SU-DHL-6 (cell line): ENCODE measurements around the gene WARS2.

ENCODE experiments used
- H2AFZ ChIP-seq: fragments of 200-600 bp; sonication (generic); 2 replicates; pipeline ENCODE4 v1.6.1; 2014; ENCODE audit warnings: low read depth, mild to moderate bottlenecking, moderate library complexity, mixed read lengths, antibody characterized with exemption, low read length; ENCODE audit not compliant: severe bottlenecking
- H3F3A ChIP-seq: fragments of 200-600 bp; shearing (Covaris generic); 2 replicates; pipeline ENCODE4 v1.6.0; 2016; ENCODE audit warnings: antibody characterized with exemption, mild to moderate bottlenecking; ENCODE audit not compliant: insufficient read depth
- H3K27ac ChIP-seq: fragments of 200-600 bp; sonication (generic); 2 replicates; pipeline ENCODE4 v1.5.1; 2016; ENCODE audit warnings: low read depth, mild to moderate bottlenecking, low read length, moderate library complexity, mixed read lengths
- H3K27me3 ChIP-seq: fragments of 200-600 bp; sonication (generic), shearing (Covaris generic); 2 replicates; pipeline ENCODE4 v1.6.0; 2014; ENCODE audit warnings: mild to moderate bottlenecking, low read length
- H3K36me3 ChIP-seq: fragments of 200-600 bp; sonication (generic); 2 replicates; pipeline ENCODE4 v1.6.1; 2014; ENCODE audit warnings: mild to moderate bottlenecking, low read length, mixed read lengths
- H3K4me2 ChIP-seq: fragments of 300-600, 200-600 bp; shearing (Covaris generic), sonication (generic); 2 replicates; pipeline ENCODE4 v1.6.0; 2014; ENCODE audit warnings: low read length, low read depth, mild to moderate bottlenecking; ENCODE audit not compliant: poor library complexity, severe bottlenecking
- H3K4me3 ChIP-seq: fragments of 200-600 bp; sonication (generic); 2 replicates; pipeline ENCODE4 v1.5.1; 2014; ENCODE audit warnings: antibody characterized with exemption, low read length, mild to moderate bottlenecking, mixed read lengths; ENCODE audit not compliant: insufficient read depth, poor library complexity, severe bottlenecking
- H3K79me2 ChIP-seq: fragments of 200-600 bp; sonication (generic); 2 replicates; pipeline ENCODE4 v1.6.1; 2014; ENCODE audit warnings: mild to moderate bottlenecking, low read length, moderate library complexity; ENCODE audit not compliant: insufficient read depth
- H3K9ac ChIP-seq: fragments of 200-600 bp; sonication (generic); 2 replicates; pipeline ENCODE4 v1.7.0; 2014; ENCODE audit warnings: mild to moderate bottlenecking, low read length
- H3K9me2 ChIP-seq: fragments of 200-600 bp; sonication (generic); replicated peaks from 2 replicates; pipeline ENCODE4 v1.6.1; 2014; ENCODE audit warnings: low read length; ENCODE audit not compliant: insufficient read depth
- H3K9me3 ChIP-seq: fragments of 200-600 bp; sonication (generic); 2 replicates; pipeline ENCODE4 v1.6.1; 2014; ENCODE audit warnings: low read length, mixed read lengths; ENCODE audit not compliant: insufficient read depth
- H4K20me1 ChIP-seq: fragments of 200-600 bp; sonication (generic); 2 replicates; pipeline ENCODE4 v1.6.1; 2014; ENCODE audit warnings: low read depth, mild to moderate bottlenecking, antibody characterized with exemption, low read length, moderate library complexity, mixed read lengths
- EZH2phosphoT487 ChIP-seq: fragments of 200-600 bp; sonication (generic), shearing (Covaris generic); conservative IDR thresholded peaks from 2 replicates; pipeline ENCODE4 v1.6.1; 2018; ENCODE audit warnings: mild to moderate bottlenecking, antibody characterized with exemption, low read length, moderate library complexity, mixed read lengths
- TF ChIP-seq, protein P1 (sequence below): fragments of 200-600 bp; sonication (generic); IDR thresholded peaks from one replicate; pipeline ENCODE4 v1.5.1; 2017; ENCODE audit warnings: antibody characterized with exemption, mild to moderate bottlenecking, low read length, moderate library complexity; ENCODE audit not compliant: insufficient read depth, poor library complexity, severe bottlenecking

Gene WARS2

DNA sequence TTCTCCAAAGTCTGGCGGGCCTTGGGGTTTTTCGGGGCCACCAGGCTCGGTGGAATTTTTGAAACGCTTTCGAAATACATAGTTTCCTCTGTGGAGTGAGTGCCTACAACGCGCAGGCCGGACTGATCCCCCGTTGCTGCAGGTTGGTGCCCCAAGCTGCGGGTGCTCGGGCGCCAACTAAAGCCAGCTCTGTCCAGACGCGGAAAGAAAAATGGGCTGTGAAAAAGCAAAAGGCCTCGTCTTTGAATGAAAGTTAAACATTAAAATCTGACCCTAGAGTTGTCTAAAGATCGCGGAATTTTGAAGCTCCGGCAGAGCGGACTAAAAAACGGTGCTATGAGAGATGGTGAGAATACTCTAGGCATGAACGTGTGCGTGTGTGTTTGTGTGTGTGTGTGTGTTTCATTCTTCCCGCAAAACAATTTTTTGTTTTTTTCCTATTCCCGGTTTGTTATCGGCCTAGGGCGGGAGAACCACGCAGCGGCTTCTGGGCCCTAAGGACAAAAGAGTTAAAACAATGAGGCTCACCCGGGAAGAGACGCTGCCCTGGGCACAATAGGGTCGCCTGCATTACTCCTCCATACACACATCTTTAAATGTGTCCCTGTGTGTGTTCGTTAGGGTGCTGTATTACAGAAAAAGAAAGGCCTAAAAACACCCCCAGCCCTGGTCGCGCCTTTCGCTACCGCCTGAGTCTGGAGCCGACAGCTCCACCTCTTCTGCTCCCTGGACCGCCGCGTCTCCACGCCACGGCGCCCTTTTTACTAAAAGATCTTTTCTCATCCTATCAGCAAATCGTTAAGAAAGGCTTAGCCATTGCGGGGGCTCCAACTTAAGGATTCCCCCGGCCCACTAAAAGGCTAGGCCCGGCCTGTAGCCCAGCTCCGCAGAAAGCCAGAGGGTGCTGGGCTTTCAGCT is 155.5 kb downstream of the WARS2 start:
- Histone ChIP-seq H3K4me2 (no peak overlapping the region), H3K27me3 (no peaks in the 10 kb centered on the region), H3K4me3 (no peak overlapping the region), H3K79me2 (no peaks in the 10 kb centered on the region), H3K36me3 (no peaks in the 10 kb centered on the region), H3K9ac (no peak overlapping the region), H3F3A (no peaks in the 10 kb centered on the region), H4K20me1 (no peaks in the 10 kb centered on the region), H2AFZ (no peak overlapping the region), H3K9me2 (no peaks in the 10 kb centered on the region), H3K27ac (no peak overlapping the region), H3K9me3 (no peaks in the 10 kb centered on the region)
- TF ChIP-seq, protein P1, sequence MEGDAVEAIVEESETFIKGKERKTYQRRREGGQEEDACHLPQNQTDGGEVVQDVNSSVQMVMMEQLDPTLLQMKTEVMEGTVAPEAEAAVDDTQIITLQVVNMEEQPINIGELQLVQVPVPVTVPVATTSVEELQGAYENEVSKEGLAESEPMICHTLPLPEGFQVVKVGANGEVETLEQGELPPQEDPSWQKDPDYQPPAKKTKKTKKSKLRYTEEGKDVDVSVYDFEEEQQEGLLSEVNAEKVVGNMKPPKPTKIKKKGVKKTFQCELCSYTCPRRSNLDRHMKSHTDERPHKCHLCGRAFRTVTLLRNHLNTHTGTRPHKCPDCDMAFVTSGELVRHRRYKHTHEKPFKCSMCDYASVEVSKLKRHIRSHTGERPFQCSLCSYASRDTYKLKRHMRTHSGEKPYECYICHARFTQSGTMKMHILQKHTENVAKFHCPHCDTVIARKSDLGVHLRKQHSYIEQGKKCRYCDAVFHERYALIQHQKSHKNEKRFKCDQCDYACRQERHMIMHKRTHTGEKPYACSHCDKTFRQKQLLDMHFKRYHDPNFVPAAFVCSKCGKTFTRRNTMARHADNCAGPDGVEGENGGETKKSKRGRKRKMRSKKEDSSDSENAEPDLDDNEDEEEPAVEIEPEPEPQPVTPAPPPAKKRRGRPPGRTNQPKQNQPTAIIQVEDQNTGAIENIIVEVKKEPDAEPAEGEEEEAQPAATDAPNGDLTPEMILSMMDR, result no peak
- TF ChIP-seq EZH2phosphoT487, result no peak

DNA sequence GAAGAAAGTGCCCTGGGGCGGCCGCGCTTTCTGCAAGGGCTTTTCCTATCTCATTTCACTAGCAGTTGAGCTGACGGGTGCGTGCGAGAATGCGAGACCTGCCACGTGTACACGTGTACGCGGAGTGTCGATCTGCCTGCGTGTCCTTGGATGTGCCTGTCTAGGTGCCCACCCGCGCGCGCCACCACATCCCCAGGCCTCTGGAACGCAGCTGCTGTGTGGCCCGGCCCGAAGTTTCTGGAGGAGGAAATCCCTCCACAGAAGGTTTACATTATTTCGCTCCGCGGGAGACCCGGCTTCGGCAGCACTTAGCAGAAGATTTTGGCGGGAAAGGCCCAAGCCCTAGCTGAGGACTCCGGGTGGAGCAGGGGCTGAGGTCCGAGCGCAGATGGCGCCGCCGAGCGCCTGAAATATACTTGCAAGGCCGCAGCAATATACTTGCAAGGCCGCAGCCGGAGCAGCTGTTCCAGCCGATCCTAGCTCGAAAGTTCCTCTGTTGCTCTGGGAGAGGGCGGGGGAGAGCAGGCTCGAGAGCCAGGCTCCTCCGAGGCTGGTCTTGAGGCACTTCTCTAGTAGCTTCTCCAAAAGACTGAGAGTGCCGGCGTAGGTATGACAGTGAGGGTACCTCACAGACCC is 156.2 kb downstream of the WARS2 start:
- Histone ChIP-seq H3K9me2 (no peaks in the 10 kb centered on the region), H3F3A (no peaks in the 10 kb centered on the region), H3K27ac (no peak overlapping the region), H3K9ac (no peak overlapping the region), H3K79me2 (no peaks in the 10 kb centered on the region), H3K27me3 (no peaks in the 10 kb centered on the region), H3K4me2 (no peak overlapping the region), H3K4me3 (no peak overlapping the region), H3K9me3 (no peaks in the 10 kb centered on the region), H3K36me3 (no peaks in the 10 kb centered on the region), H2AFZ (no peak overlapping the region), H4K20me1 (no peaks in the 10 kb centered on the region)
- TF ChIP-seq, protein P1, result no peak
- TF ChIP-seq EZH2phosphoT487, result no peak

DNA sequence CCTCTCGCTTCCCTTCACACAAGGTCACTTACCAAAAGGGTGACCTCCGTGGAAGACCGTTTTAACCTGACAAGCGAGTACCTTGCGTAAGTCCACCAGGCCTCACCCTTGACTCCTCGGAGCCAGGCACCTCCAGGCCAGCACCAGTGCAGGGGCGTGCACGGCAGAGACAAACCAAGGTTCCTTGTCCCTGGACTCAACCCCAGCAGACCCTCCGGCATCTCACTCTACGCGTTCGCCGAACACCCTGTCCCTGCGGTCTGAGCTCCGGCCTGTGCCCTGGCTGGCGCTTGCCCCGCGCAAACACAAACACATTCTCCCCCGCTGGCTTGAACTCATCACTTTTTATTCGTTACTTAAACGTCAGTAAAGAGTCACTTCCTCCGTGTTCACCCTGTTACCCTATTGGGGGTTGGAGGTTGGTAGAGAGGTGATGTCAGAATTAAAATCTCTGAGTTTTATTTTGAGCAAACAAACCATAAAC is 156.9 kb downstream of the WARS2 start:
- H3K9ac ChIP-seq, result no peak overlapping the region
- H3K9me3 ChIP-seq, result no peaks in the 10 kb centered on the region
- no peaks in the 10 kb centered on the region for H3K79me2 ChIP-seq
- no peak overlapping the region for H3K27ac ChIP-seq
- no peak overlapping the region for H3K4me3 ChIP-seq
- H2AFZ ChIP-seq, result no peak overlapping the region
- H3K27me3 ChIP-seq, result no peaks in the 10 kb centered on the region
- H3K36me3 ChIP-seq, result no peaks in the 10 kb centered on the region
- no peak overlapping the region for H3K4me2 ChIP-seq
- TF ChIP-seq EZH2phosphoT487, result no peak
- TF ChIP-seq, protein P1, result no peak
- H4K20me1 ChIP-seq, result no peaks in the 10 kb centered on the region
- H3F3A ChIP-seq, result no peaks in the 10 kb centered on the region
- H3K9me2 ChIP-seq, result no peaks in the 10 kb centered on the region
